ENCODE results near the gene LAPTM4A. TPM values are rescaled to one million over a fixed set of nuclear protein-coding genes. Genes with fewer than 3 reads are reported as not detected.

The LAPTM4A gene
- total RNA-seq, 1 experiment from 2014 or later, result 62.7 TPM

- Histone ChIP-seq H3K27ac (ENCODE audit: low read length) (no peak overlapping the region), H3K9me2 (replicated peaks; ENCODE audit: low read length) (no peaks in the 10 kb centered on the region), H3K9me3 (ENCODE audit: low read length) (no peaks in the 10 kb centered on the region), H3F3A (ENCODE audit: low read length, unreplicated experiment) (no peaks in the 10 kb centered on the region), H3K4me1 (ENCODE audit: insufficient read depth, low read length) (no peaks in the 10 kb centered on the region), H3K4me3 (ENCODE audit: low read length) (no peak overlapping the region), H3K36me3 (ENCODE audit: low read depth, low read length) (no peaks in the 10 kb centered on the region), H2AFZ (ENCODE audit: low read length) (no peak overlapping the region), H3K4me2 (ENCODE audit: low read length) (no peak overlapping the region), H3K27me3 (ENCODE audit: low read length) (no peaks in the 10 kb centered on the region), H3K79me2 (ENCODE audit: low read length) (no peaks in the 10 kb centered on the region), H3K9ac (ENCODE audit: low read length) (no peak overlapping the region), H4K20me1 (ENCODE audit: low read length) (no peaks in the 10 kb centered on the region)
- ATAC-seq (no peak), DNase-seq (no peak)
- POLR2A ChIA-PET (ENCODE audit: unreplicated experiment), result no interaction called here
- no TSS peak for BruUV-seq (replicated peaks)
- TF ChIP-seq EZH2phosphoT487 (IDR thresholded peaks at IDR 0.05; ENCODE audit: borderline replicate concordance, low read length) (no peak), CTCF (conservative IDR thresholded peaks at IDR 0.05; ENCODE audit: low read depth, low read length) (no peak), EZH2 (IDR thresholded peaks at IDR 0.05; ENCODE audit: low read length, unreplicated experiment) (no peak)
- intact Hi-C loops (cut with micrococcal nuclease), result no loop called here
- CTCF ChIA-PET, result no interaction called here
These were observed 29.5 kb upstream of the LAPTM4A start for GRCh38 chr2:20080839-20081415.

- H3K79me2 ChIP-seq (ENCODE audit: low read length), result no peaks in the 10 kb centered on the region
- ATAC-seq (no peak), DNase-seq (no peak)
- BruUV-seq (replicated peaks), result no TSS peak
- H4K20me1 ChIP-seq (ENCODE audit: low read length), result no peaks in the 10 kb centered on the region
- no peak overlapping the region for H3K4me3 ChIP-seq (ENCODE audit: low read length)
- H3K27me3 ChIP-seq (ENCODE audit: low read length), result no peaks in the 10 kb centered on the region
- ChIA-PET CTCF (no interaction called here), POLR2A (ENCODE audit: unreplicated experiment) (no interaction called here)
- H3K27ac ChIP-seq (ENCODE audit: low read length), result no peak overlapping the region
- intact Hi-C loops (cut with micrococcal nuclease), result no loop called here
- H3K9me2 ChIP-seq (replicated peaks; ENCODE audit: low read length), result no peaks in the 10 kb centered on the region
- H3F3A ChIP-seq (ENCODE audit: low read length, unreplicated experiment), result no peaks in the 10 kb centered on the region
- TF ChIP-seq EZH2phosphoT487 (IDR thresholded peaks at IDR 0.05; ENCODE audit: borderline replicate concordance, low read length), result no peak
- TF ChIP-seq CTCF (conservative IDR thresholded peaks at IDR 0.05; ENCODE audit: low read depth, low read length), result no peak
- no peak for TF ChIP-seq EZH2 (IDR thresholded peaks at IDR 0.05; ENCODE audit: low read length, unreplicated experiment)
- H2AFZ ChIP-seq (ENCODE audit: low read length), result no peak overlapping the region
- no peak overlapping the region for H3K4me2 ChIP-seq (ENCODE audit: low read length)
- H3K9ac ChIP-seq (ENCODE audit: low read length), result no peak overlapping the region
- no peaks in the 10 kb centered on the region for H3K4me1 ChIP-seq (ENCODE audit: insufficient read depth, low read length)
- H3K36me3 ChIP-seq (ENCODE audit: low read depth, low read length), result no peaks in the 10 kb centered on the region
- no peaks in the 10 kb centered on the region for H3K9me3 ChIP-seq (ENCODE audit: low read length)
These were observed 29.0 kb upstream of the LAPTM4A start for GRCh38 chr2:20080428-20080827.

- no peaks in the 10 kb centered on the region for H3K27me3 ChIP-seq (ENCODE audit: low read length)
- H3K9me2 ChIP-seq (replicated peaks; ENCODE audit: low read length), result no peaks in the 10 kb centered on the region
- H3K4me2 ChIP-seq (ENCODE audit: low read length), result no peak overlapping the region
- no peaks in the 10 kb centered on the region for H3F3A ChIP-seq (ENCODE audit: low read length, unreplicated experiment)
- ChIA-PET POLR2A (ENCODE audit: unreplicated experiment) (no interaction called here), CTCF (interaction anchor here (1.7 kb wide), 1 partner anchor 64 kb away, joined by 4 read pairs; no protein-coding TSS in a partner anchor)
- DNase-seq, result no peak
- ATAC-seq, result no peak
- H3K79me2 ChIP-seq (ENCODE audit: low read length), result no peaks in the 10 kb centered on the region
- H3K4me1 ChIP-seq (ENCODE audit: insufficient read depth, low read length), result no peaks in the 10 kb centered on the region
- intact Hi-C loops (cut with micrococcal nuclease), result no loop called here
- no peaks in the 10 kb centered on the region for H4K20me1 ChIP-seq (ENCODE audit: low read length)
- no peak overlapping the region for H3K27ac ChIP-seq (ENCODE audit: low read length)
- H3K36me3 ChIP-seq (ENCODE audit: low read depth, low read length), result no peaks in the 10 kb centered on the region
- TF ChIP-seq EZH2phosphoT487 (IDR thresholded peaks at IDR 0.05; ENCODE audit: borderline replicate concordance, low read length) (no peak), EZH2 (IDR thresholded peaks at IDR 0.05; ENCODE audit: low read length, unreplicated experiment) (no peak), CTCF (conservative IDR thresholded peaks at IDR 0.05; ENCODE audit: low read depth, low read length) (no peak)
- no peak overlapping the region for H3K9ac ChIP-seq (ENCODE audit: low read length)
- no peak overlapping the region for H3K4me3 ChIP-seq (ENCODE audit: low read length)
- no peaks in the 10 kb centered on the region for H3K9me3 ChIP-seq (ENCODE audit: low read length)
- no TSS peak for BruUV-seq (replicated peaks)
- H2AFZ ChIP-seq (ENCODE audit: low read length), result no peak overlapping the region
These were observed 28.2 kb upstream of the LAPTM4A start for GRCh38 chr2:20079546-20080115.
